GM19328 (cell line): ENCODE measurements around the gene GOLGA1.
"Not testable (repeated sequence)": the region's sequence is repeated elsewhere in the genome, so short reads cannot be mapped to it uniquely, and the experiment has no call there.

ENCODE experiments used
- ATAC-seq: cut with Tn5 transposase; IDR thresholded peaks from one replicate; pipeline ENCODE4 v1.9.1; 2021; ENCODE audit warnings: mild to moderate bottlenecking, moderate library complexity; ENCODE audit not compliant: unreplicated experiment

The GOLGA1 gene

GRCh38 chr9:124861342-124862229 lies 79.3 kb downstream of the GOLGA1 start, which contains the start of the genes ARPC5L and RPL35:
TSS of gene ARPC5L (plus strand) at chr9:124862130. CDS start at chr9:124869291, 7,161 bp downstream.
TSS of gene RPL35 (minus strand) at chr9:124861957. CDS start at chr9:124861912, 45 bp downstream.
- ATAC-seq = peak; percentile 89

DNA sequence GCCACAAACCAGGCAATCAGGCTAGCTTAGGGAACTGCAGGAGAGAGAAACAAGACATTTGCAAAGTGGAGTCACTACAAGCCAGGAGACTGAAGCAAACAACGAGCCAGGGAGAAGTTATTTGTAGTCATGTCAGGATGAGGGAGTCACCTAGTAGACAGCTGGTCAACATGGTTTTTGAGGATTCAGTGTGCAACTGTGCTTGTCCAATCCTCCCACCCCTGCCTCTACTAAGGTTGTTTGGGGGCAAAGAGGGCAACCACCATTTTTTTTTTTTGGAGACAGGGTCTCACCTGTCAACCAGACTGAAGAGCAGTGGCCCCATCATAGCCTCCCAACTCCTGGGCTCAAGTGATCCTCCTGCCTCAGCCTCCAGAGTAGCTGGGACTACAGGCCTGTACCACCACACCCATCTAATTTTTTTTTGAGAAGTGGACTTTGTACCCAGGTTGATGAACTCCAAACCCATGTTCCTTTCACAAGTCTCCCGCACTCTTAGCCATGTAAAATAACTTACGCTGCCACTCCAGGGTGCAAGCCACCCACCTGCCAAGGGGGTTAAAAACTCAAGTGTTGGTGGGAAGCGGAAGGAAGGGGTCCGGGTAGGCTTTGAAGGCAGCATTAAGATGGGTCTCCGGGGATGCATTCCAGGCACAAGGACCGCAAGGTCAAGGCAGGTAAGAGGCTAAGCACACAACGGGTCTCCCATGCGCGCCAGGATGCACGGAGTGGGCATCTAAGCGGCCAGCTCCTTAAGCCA lies 80.1 kb downstream of the GOLGA1 start:
- no peak for ATAC-seq

GRCh38 chr9:124859803-124860581 lies 80.9 kb downstream of the GOLGA1 start:
- ATAC-seq = no peak

DNA sequence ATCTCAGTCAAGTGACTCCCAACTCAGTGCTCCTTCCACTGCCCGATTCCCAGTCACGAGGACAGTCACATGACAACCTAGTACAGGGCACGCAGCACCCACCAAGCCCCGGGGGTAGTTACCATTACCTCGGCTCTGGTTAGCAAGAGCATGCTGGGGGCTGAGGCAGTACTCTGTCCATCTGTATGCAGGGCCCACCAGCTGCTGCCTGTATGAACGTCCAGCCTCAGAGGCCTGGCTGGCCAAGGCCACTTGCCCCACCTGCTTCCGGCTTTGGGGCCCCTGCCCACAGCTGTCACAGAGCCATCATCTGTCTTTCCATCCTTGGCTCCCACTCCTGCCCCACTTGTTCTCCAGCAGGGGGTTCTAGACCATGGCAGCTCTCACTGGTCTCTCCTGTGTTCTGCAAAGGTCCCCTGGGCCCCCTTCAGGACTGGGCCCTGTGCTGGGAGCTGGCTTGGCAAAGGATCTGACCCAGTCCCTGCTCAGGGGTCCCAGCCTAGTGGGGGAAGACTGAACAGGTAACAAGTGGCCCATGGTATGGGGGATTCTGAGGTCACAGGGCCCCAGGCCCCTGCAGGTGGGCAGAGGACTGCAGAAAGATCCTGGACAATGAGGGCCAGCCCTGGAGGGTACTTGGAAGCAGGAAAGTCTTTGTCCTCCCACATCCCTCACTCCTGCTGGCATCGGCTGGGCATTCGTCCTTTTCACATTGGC lies 82.4 kb downstream of the GOLGA1 start:
- no peak for ATAC-seq

DNA sequence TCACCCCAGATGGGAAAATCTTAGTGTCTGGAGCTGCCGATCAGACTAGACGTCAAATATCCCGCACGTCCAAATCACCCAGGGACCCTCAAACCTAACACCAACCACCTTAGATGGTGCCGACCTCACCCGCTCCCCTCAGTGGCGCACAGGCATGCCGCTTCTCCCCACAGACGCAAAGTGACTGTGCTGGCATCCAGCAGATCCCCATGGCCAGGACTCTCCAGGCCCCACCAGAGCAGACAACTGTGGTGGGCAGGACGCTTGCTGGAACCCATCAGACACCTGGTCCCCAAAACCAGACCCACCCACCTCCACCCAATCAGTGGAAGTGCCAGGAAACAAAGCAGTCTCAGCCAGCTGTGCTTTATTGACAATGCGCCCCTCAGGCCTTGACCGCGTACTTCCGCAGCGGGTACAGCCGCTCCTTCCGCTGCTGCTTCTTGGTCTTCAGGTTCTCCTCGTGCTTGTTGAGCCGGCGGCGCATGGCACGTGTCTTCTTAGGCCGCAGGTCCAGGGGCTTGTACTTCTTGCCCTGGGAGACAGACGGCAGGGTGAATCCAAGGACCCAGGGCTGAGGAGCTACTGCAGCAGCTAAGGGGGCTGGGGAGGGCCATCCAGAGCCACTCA lies 83.2 kb downstream of the GOLGA1 start:
- ATAC-seq = no peak

DNA sequence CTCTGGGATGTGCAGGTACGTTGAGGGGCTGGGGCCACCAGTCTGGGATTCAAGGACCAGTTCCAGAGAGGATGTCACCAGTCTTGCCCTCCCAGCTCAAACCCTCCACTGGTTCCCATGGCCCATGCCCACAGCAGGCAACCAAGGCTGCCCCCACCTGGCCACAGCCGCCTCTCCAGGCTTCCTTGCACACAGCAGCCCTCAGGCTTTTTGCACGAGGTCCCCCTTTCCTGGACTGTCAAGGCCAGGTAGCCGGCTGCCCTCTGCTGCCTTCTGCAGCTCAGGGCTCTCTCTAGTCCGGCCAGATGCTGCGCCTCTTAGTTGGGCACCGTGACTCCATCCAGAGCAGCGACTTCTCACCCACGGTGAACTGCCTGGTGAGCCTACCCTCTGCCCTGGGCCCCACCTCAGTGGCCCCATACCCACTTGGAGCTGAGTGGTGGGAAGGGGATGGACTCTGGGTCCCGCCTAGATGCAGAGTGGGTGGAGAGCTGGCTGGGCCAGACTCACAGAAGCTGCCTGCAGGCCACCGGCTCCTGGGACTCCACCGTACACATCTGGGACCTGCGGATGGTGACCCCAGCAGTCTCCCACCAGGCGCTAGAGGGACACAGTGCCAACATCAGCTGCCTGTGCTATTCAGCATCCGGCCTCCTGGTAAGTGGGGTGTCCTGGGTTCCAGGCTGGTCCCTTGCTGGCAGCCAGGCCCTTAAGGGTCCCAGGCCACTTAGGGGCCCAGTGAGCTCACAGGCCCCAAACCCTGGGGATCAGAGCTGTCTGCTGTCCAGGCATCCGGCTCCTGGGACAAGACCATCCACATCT lies 84.7 kb downstream of the GOLGA1 start:
- ATAC-seq = no peak

DNA sequence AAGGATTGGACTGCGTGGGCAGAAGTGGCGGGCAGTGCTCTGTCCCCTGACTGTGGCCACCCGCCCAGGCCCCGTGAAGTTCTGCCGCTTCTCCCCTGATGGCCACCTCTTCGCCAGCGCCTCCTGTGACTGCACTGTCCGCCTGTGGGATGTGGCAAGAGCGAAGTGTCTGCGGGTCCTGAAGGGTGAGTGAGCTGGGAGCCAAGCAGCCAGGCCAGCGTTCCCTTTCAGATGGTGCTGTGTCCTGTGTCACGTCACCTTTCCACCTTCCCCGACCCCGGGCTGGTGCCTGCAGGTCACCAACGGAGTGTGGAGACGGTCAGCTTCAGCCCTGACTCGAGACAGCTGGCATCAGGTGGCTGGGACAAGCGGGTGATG lies 85.3 kb downstream of the GOLGA1 start:
- ATAC-seq = no peak

DNA sequence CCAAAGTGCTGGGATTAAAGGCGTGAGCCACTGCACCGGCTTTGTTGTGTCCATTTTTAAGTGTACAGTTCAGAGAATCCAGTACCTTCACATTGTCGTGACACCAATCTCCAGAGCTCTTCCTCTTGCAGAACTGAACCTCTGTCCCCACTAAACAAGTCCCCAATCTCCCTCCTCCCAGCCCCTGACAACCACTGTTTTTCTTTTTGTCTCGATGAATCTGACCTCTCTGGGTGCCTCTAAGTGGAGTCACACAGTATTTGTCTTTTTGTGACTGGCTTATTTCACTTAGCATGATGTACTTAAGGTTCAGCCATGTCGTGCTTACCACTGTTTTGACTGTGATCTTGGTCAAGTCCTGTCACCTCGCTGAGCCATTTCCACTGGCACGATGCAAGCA lies 86.1 kb downstream of the GOLGA1 start:
- no peak for ATAC-seq

DNA sequence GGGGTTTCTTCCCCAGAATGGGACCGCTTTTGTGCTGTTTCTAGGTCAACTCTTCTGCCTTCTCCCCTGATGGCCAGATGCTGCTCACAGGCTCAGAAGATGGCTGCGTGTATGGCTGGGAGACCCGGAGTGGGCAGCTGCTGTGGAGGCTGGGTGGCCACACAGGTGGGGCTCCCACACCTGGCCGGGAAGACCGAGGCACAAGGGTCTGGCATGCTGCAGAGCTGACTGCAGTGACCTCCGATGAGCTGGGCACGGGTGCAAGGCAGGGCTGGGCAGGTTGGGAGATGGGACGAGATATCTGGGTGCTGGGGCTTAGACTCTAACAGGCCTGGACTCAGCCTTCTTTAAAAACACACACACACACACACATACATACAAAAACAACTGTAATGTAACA lies 86.7 kb downstream of the GOLGA1 start:
- no peak for ATAC-seq

GRCh38 chr9:124853605-124854143 lies 87.2 kb downstream of the GOLGA1 start:
- no peak for ATAC-seq

DNA sequence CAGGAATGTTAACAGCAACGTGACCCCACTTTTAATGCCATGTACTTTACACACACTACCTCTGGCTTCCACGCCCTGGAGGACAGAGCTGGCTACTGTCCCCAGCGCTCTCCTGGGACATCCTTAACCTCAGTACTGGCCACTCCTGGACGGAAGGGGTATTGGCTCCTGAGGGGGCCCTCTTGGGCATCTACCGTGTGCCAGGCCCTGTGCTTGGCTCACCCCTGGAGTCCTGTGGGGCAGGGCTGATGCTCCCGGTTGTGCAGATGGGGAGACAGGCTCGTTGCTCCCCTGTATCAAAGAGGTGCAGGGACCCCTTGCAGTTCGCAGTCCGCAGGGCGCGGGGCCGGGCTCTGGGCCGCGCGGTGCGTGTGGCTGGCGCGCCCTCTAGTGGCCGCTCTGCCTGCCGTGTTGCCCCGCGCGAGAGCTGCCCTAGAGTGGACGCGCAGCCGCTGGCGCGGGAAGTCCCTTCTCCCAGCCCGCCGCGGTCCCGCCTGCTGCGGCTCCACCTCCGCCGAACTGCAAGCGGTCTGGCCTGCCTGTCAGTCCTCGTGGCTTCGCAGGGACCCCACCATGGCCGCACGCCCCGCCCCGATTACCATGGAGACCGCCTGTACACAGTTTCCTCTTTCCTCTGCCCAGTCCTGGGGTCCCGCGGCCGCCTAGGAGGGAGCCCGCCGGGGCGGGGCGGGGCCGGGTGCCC lies 87.9 kb downstream of the GOLGA1 start, which contains the start of gene WDR38:
TSS of gene WDR38 (plus strand) at position 632 of the 703 bp plus-strand sequence. CDS start 72 bp downstream, outside the sequence.
- no peak for ATAC-seq

DNA sequence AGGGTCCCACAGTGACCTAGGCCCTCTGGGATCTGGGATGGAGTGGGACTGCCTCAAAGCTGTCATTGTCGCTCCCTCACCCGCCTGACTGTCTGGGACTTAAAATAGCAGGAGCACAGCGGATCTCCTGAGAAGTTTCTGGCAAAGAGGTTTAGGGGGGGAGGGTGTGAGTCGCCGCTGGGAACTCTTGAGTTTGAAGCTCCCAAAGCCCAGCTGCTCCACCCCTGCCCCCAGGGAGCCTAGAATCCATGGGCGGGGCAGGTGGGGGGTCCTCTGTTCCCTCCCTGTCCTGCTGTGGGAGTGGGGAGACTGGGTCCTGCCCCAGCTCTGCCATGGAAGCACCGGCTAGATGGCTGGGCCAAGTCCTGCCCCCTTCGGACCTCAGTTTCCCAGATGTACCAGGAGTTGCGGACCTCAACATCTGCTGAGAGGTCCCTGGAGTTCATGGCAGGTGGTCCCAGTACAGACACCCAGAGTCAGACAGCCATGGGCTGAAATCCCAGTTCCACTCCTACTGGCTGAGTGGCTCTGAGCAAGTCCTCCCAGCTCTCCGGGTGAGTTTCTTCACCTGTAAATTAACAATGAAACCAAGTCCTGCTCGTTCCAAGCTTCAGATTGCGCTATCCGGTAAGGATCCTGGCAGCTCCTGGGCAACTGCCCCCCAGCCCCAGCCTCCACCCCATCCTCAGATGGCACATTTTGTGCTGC lies 88.6 kb downstream of the GOLGA1 start:
- ATAC-seq = no peak

DNA sequence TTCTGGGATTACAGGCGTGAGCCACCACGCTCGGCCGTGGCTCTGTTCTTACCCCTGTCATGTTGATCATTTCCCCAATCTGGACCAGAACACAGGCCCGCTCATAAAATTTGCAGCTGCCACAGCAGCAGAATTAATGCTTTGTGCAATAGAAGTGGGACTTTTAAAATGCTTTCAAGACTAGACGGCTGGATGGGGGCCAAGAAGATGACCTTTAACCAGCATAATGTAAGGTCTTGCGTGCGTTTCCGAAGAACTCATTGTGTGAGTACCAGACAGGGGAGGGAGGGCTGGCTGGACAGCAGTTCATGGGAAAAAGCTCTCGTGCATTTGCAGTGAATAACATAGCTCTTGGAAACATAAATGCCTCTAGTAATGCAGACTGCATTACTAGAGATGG lies 91.1 kb downstream of the GOLGA1 start:
- no peak for ATAC-seq

DNA sequence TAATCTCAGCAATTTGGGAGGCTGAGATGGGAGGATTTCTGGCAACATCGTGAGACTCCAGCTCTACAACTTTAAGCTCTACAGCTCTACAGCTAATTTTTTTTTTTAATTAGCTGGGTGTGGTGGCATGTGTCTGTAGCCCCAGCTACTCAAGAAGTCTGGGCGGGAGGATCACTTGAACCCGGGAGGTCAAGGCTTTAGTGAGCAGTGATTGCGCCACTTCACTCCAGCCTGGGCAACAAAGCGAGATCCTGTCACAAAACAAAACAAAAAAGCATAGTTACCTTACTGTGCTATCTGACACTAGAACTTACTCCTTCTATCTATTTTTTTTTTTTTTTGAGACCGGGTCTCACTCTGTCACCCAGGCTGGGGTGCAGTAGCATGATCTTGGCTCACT lies 93.9 kb downstream of the GOLGA1 start:
- ATAC-seq = no peak

DNA sequence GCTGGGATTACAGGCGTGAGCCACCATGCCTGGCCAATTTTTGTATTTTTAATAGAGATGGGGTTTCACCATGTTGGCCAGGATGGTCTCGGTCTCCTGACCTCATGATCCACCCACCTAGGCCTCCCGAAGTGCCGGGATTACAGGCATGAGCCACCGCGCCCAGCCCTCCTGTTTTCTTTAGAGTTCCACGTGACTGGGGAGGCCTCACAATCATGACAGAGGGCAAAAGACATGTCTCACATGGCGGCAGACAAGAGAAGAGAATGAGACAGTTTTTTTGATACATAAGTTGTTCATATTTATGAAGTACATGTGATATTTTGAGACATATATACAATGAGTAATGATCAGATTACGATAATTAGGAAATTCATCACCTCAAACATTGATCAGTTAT lies 94.4 kb downstream of the GOLGA1 start:
- not testable (repeated sequence) for ATAC-seq

DNA sequence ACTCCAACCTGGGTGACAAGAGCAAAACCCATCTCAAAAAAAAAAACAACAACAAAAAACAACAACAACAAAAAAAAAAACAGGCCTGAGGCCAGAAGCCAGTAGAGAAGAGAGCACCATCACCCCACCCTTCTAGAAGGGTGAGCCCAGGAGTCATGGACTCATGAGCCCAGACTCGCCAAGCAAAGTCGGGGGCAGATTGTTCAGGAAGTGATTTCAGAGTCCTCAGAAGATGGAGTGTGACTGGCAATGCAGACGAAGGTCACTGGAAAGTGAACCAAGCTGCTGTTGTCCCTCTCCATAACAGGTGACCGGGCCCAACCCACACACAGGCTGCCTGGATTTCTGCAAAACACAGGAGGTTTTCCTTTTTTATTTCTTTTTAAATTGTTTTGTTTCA lies 96.6 kb downstream of the GOLGA1 start:
- no peak for ATAC-seq

- no peak for ATAC-seq
Measured at GRCh38 chr9:124843456-124844034, 97.3 kb downstream of the GOLGA1 start.
